Measurements from ENCODE around the gene MRPS24. TPM values are rescaled to one million over a fixed set of nuclear protein-coding genes. Genes with fewer than 3 reads are reported as not detected.

Gene MRPS24
- polyA plus RNA-seq, 1 donor (not counting 4 experiments of a cell fraction or from before 2014, with no cell fraction given) = 104 TPM

DNA sequence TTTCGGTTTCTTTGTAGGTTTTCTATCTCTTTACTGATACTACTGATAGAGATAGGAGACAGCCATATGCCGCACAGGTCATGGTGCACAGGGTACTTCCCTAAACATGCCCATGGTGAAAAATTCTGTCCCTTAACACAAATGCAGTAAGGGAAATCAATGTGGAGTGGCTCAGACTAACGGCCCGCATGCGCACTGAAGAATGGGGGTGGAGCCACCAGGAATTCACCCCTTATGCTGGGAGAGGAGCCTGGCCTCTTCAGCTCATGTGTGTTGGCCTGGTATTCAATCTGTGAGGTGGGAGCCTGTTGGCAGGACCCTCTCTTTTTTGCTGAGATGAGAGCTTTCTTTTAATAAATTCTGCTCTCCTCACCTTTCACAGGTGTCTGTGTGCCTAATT lies 45.5 kb upstream of the MRPS24 start:
- DNase-seq (ENCODE audit: low read depth, low spot score) (no peak), FAIRE-seq (no peak)
- no peaks in the 10 kb centered on the region for H3K79me2 ChIP-seq (ENCODE audit: control insufficient read depth, insufficient read depth, low read length)
- H3K9ac ChIP-seq (ENCODE audit: control insufficient read depth, extremely low read depth, insufficient read depth, low read length) = no peak overlapping the region
- TF ChIP-seq EZH2 (IDR thresholded peaks at IDR 0.05; ENCODE audit: low read length) (no peak), CTCF (optimal IDR thresholded peaks at IDR 0.05 in 1 of 3, IDR thresholded peaks at IDR 0.05 in 1 of 3, conservative IDR thresholded peaks at IDR 0.05 in 1 of 3; ENCODE audit: extremely low read depth in 1 of 3, insufficient read depth in 2 of 3, low read length in 3 of 3) (no peak)
- no peak overlapping the region for H3K4me2 ChIP-seq (ENCODE audit: control insufficient read depth, extremely low read depth, insufficient read depth, low read depth, low read length)
- H3K36me3 ChIP-seq (ENCODE audit: control insufficient read depth in 2 of 2, extremely low read depth in 1 of 2, insufficient read depth in 2 of 2, low read length in 2 of 2) = peaks cover 0 to 3% of the 10 kb centered on the region in 2 experiments
- no peaks in the 10 kb centered on the region for H3K9me3 ChIP-seq (ENCODE audit: control insufficient read depth, low read depth, low read length)
- no peak overlapping the region for H3K27ac ChIP-seq (ENCODE audit: control insufficient read depth, insufficient read depth, low read length)
- H3K9me1 ChIP-seq (ENCODE audit: control insufficient read depth, extremely low read depth, insufficient read depth, low read length) = no peaks in the 10 kb centered on the region
- dilution Hi-C loops (cut with MboI; ENCODE audit: extremely low pct_ligation_motif_present, low sequenced_read_pairs) = no loop called here
- H3K4me1 ChIP-seq (ENCODE audit: control insufficient read depth, extremely low read depth, insufficient read depth, low read length) = no peaks in the 10 kb centered on the region
- H4K20me1 ChIP-seq (ENCODE audit: control insufficient read depth, extremely low read depth, insufficient read depth, low read length) = no peaks in the 10 kb centered on the region
- H3K4me3 ChIP-seq (ENCODE audit: control insufficient read depth in 2 of 3, extremely low read depth in 1 of 3, insufficient read depth in 2 of 3, low read depth in 1 of 3, low read length in 3 of 3) = no peak overlapping the region
- no peak overlapping the region for H2AFZ ChIP-seq (ENCODE audit: control insufficient read depth, low read length)
- H3K27me3 ChIP-seq (ENCODE audit: control insufficient read depth, extremely low read depth, insufficient read depth, low read length) = no peaks in the 10 kb centered on the region

DNA sequence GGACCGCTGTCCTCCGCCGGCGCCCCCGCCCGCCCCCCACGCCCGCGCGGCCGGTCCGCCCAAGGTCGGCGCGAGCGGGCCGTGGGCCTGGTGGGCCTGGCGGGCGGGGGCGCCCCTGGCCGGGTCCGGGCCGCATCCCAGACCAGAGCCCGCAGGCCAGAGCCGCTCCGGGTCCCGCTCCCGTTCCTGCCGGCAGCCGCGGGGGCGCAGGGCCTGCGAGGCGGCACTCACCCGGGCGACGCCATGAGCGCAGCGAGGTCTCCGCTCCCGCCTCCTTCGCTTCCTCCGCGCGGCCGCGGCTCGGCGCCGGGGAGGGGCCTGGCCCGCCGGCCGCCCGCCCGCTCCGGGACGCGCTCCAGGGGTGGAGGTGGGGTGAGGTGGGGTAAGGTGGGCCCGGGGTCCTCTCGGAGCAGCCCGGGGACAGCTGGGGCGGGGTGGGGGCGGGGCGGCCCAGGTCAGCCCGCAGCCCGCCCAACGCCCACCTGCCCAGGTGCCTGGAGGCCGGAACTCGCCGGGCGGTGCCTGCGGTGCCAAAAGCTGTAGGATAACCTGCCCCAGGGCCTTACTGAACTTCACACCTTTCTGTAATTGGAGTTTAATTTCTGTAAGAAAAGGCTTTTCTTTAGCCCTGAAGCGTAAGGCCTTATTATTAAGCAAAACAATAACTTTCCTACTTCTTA lies 37.2 kb upstream of the MRPS24 start, which contains the start of gene URGCP:
TSS of gene URGCP (minus strand) at position 266 of the 680 bp plus-strand sequence. CDS start at position 245, 21 bp downstream.
- FAIRE-seq (no peak), DNase-seq (ENCODE audit: low read depth, low spot score) (no peak)
- Histone ChIP-seq H3K9me1 (ENCODE audit: control insufficient read depth, extremely low read depth, insufficient read depth, low read length) (peaks cover 4% of the 10 kb centered on the region), H3K4me2 (ENCODE audit: control insufficient read depth, extremely low read depth, insufficient read depth, low read depth, low read length) (peak within 1 kb of the TSS; percentile 98), H3K9me3 (ENCODE audit: control insufficient read depth, low read depth, low read length) (no peaks in the 10 kb centered on the region), H2AFZ (ENCODE audit: control insufficient read depth, low read length) (peak within 1 kb of the TSS; percentile 71), H3K9ac (ENCODE audit: control insufficient read depth, extremely low read depth, insufficient read depth, low read length) (peak within 1 kb of the TSS; percentile 87), H4K20me1 (ENCODE audit: control insufficient read depth, extremely low read depth, insufficient read depth, low read length) (peaks cover 8% of the 10 kb centered on the region), H3K27me3 (ENCODE audit: control insufficient read depth, extremely low read depth, insufficient read depth, low read length) (no peaks in the 10 kb centered on the region), H3K27ac (ENCODE audit: control insufficient read depth, insufficient read depth, low read length) (peak within 1 kb of the TSS; percentile 87), H3K79me2 (ENCODE audit: control insufficient read depth, insufficient read depth, low read length) (peaks cover 44% of the 10 kb centered on the region), H3K4me1 (ENCODE audit: control insufficient read depth, extremely low read depth, insufficient read depth, low read length) (peaks cover 23% of the 10 kb centered on the region), H3K4me3 (ENCODE audit: control insufficient read depth in 2 of 3, extremely low read depth in 1 of 3, insufficient read depth in 2 of 3, low read depth in 1 of 3, low read length in 3 of 3) (peak within 1 kb of the TSS; percentile 67 to 87 (median 85)), H3K36me3 (ENCODE audit: control insufficient read depth in 2 of 2, extremely low read depth in 1 of 2, insufficient read depth in 2 of 2, low read length in 2 of 2) (peaks cover 0 to 6% of the 10 kb centered on the region in 2 experiments)
- TF ChIP-seq CTCF (optimal IDR thresholded peaks at IDR 0.05 in 1 of 3, IDR thresholded peaks at IDR 0.05 in 1 of 3, conservative IDR thresholded peaks at IDR 0.05 in 1 of 3; ENCODE audit: extremely low read depth in 1 of 3, insufficient read depth in 2 of 3, low read length in 3 of 3) (no peak), EZH2 (IDR thresholded peaks at IDR 0.05; ENCODE audit: low read length) (no peak)
- dilution Hi-C loops (cut with MboI; ENCODE audit: extremely low pct_ligation_motif_present, low sequenced_read_pairs) = no loop called here
